CD4-positive, alpha-beta T cell treated with Interleukin-10 for 1 hour (primary cell): ENCODE data around the gene NXN.
A peak's percentile ranks its signal among the peaks of the same experiment; 100 is the strongest.
"Not testable (repeated sequence)": the region's sequence is repeated elsewhere in the genome, so short reads cannot be mapped to it uniquely, and the experiment has no call there.

Source experiments
- DNase-seq: peaks from one replicate; pipeline ENCODE4 v3.0.0-alpha.2; 2020

NXN gene

GRCh38 chr17:915538-916201 is 63.9 kb downstream of the NXN start:
- no peak for DNase-seq

- no peak for DNase-seq
Observed at GRCh38 chr17:914561-914960, 65.0 kb downstream of the NXN start.

GRCh38 chr17:913207-913606 is 66.4 kb downstream of the NXN start:
- no peak for DNase-seq

- no peak for DNase-seq
Observed at GRCh38 chr17:909642-910323, 69.8 kb downstream of the NXN start.

GRCh38 chr17:907725-908124 is 71.9 kb downstream of the NXN start:
- no peak for DNase-seq

GRCh38 chr17:905708-906107 is 73.9 kb downstream of the NXN start:
- DNase-seq = not testable (repeated sequence)

- no peak for DNase-seq
Observed at GRCh38 chr17:903691-904481, 75.7 kb downstream of the NXN start.

- DNase-seq = no peak
Observed at GRCh38 chr17:902463-902862, 77.1 kb downstream of the NXN start.

- DNase-seq = no peak
Observed at GRCh38 chr17:901964-902363, 77.6 kb downstream of the NXN start.

- DNase-seq = no peak
Observed at GRCh38 chr17:901191-901950, 78.2 kb downstream of the NXN start.

GRCh38 chr17:900336-900934 is 79.1 kb downstream of the NXN start:
- DNase-seq = no peak

GRCh38 chr17:897970-898619 is 81.5 kb downstream of the NXN start:
- DNase-seq = no peak

GRCh38 chr17:896953-897661 is 82.5 kb downstream of the NXN start:
- DNase-seq = no peak

GRCh38 chr17:896454-896853 is 83.1 kb downstream of the NXN start:
- no peak for DNase-seq

- DNase-seq = no peak
Observed at GRCh38 chr17:892958-893357, 86.6 kb downstream of the NXN start.

GRCh38 chr17:888998-889441 is 90.6 kb downstream of the NXN start:
- DNase-seq = peak; percentile 6

- no peak for DNase-seq
Observed at GRCh38 chr17:887551-888209, 91.9 kb downstream of the NXN start.

GRCh38 chr17:885971-886571 is 93.5 kb downstream of the NXN start:
- DNase-seq = no peak

GRCh38 chr17:883586-883962 is 96.0 kb downstream of the NXN start:
- no peak for DNase-seq

GRCh38 chr17:882827-883585 is 96.6 kb downstream of the NXN start:
- no peak for DNase-seq
